GM19099 (cell line): ENCODE measurements around the gene PCYT2.

Experiments used
- POLR2A ChIP-seq: IDR thresholded peaks from 3 replicates; pipeline ENCODE4 v1.6.1; 2011; ENCODE audit warnings: low read depth; ENCODE audit not compliant: insufficient read length; ENCODE audit errors: extremely low read depth

PCYT2 gene

GRCh38 chr17:81858967-81859905 is 52.0 kb downstream of the PCYT2 start:
- no peak for TF ChIP-seq POLR2A

GRCh38 chr17:81858170-81858966 is 52.8 kb downstream of the PCYT2 start:
- TF ChIP-seq POLR2A = no peak

DNA sequence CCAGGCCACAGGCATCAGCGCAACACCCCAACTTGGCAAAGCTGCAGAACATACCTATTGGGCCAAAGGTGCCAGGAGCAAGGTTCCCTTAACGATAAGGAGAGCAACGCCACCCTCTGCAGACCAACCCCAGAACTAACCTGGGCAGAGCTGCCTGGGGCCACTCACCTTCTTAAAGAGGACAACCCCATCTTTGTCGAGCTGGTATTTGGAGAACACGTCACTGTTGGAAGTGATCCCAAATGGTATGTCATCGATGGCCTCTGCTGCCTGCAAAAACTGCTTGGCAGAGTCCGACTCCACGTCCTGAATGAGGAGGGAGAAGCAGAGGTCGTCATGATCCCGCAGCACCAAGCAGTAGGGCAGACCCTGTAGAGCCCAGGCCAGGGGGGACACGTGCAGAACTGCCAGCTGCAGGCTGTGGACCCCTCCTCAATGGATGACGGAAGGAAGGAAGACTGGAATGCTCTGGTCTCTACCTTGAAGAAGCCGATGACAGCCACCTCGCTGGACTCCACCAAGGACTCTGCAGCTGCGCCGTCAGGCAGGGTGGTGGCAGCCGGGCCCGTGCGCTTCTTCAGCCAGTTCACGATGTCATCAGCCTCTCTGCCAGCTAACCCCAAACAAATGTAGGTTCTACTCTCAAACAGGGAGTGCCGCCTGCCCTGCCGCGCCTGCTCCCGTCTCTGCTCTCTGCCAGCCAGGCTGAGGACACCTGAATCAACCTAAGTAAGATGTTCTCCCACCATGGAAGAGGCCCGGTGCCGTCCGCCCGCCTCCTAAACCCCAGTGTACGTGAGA is 56.0 kb downstream of the PCYT2 start:
- no peak for TF ChIP-seq POLR2A

GRCh38 chr17:81852237-81852636 is 59.0 kb downstream of the PCYT2 start:
- TF ChIP-seq POLR2A = no peak

- TF ChIP-seq POLR2A = no peak
These were observed 59.8 kb downstream of the PCYT2 start for GRCh38 chr17:81851423-81851822.
